ENCODE results near the gene GRM8. TPM values are rescaled to one million over a fixed set of nuclear protein-coding genes. Genes with fewer than 3 reads are reported as not detected.
A peak's percentile ranks its signal among the peaks of the same experiment; 100 is the strongest.

GRM8 gene
- total and polyA plus RNA-seq, 9 of the 15 experiments (the other 6 are each of a cell fraction or from before 2014, with no cell fraction given) = 0.13 TPM; not detected in 7

DNA sequence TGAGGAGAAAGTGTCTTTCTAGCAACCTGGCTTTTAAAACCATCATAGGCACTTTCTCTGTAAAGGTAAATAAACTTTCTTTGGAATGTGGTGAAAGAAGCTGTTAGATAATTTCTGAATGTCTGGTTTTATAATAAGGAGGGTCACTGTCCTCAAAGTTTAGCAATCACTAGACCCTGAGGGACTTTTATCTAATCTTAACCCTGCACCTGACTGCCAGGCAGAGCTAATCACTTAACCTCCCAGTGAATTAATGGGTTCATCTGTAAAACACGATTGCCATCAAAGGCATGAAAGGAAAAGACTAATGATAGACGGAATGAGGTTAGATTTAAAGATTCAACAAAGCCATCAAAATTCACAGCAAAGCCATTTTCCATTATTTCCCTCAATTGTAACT is 553.8 kb downstream of the GRM8 start (continued):
- TF ChIP-seq, protein P1, sequence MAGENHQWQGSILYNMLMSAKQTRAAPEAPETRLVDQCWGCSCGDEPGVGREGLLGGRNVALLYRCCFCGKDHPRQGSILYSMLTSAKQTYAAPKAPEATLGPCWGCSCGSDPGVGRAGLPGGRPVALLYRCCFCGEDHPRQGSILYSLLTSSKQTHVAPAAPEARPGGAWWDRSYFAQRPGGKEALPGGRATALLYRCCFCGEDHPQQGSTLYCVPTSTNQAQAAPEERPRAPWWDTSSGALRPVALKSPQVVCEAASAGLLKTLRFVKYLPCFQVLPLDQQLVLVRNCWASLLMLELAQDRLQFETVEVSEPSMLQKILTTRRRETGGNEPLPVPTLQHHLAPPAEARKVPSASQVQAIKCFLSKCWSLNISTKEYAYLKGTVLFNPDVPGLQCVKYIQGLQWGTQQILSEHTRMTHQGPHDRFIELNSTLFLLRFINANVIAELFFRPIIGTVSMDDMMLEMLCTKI (IDR thresholded peaks at IDR 0.05; ENCODE audit: partially characterized antibody) = no peak
- TF ChIP-seq, protein P2, sequence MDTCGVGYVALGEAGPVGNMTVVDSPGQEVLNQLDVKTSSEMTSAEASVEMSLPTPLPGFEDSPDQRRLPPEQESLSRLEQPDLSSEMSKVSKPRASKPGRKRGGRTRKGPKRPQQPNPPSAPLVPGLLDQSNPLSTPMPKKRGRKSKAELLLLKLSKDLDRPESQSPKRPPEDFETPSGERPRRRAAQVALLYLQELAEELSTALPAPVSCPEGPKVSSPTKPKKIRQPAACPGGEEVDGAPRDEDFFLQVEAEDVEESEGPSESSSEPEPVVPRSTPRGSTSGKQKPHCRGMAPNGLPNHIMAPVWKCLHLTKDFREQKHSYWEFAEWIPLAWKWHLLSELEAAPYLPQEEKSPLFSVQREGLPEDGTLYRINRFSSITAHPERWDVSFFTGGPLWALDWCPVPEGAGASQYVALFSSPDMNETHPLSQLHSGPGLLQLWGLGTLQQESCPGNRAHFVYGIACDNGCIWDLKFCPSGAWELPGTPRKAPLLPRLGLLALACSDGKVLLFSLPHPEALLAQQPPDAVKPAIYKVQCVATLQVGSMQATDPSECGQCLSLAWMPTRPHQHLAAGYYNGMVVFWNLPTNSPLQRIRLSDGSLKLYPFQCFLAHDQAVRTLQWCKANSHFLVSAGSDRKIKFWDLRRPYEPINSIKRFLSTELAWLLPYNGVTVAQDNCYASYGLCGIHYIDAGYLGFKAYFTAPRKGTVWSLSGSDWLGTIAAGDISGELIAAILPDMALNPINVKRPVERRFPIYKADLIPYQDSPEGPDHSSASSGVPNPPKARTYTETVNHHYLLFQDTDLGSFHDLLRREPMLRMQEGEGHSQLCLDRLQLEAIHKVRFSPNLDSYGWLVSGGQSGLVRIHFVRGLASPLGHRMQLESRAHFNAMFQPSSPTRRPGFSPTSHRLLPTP (IDR thresholded peaks at IDR 0.05; ENCODE audit: borderline replicate concordance, extremely low read depth, insufficient read length) = no peak
- no peak for TF ChIP-seq CBX3 (IDR thresholded peaks at IDR 0.05; ENCODE audit: borderline replicate concordance in 1 of 2, low read length in 2 of 2)
- peak; percentile 23; the same call in 1 of the 2 replicates for TF ChIP-seq BACH1 (tag; IDR thresholded peaks at IDR 0.05)
- TF ChIP-seq ZNF316 (IDR thresholded peaks at IDR 0.05) = no peak
- no peak; the same call in 1 of the 2 replicates for TF ChIP-seq SMARCC2 (IDR thresholded peaks at IDR 0.05; ENCODE audit: low read depth)
- TF ChIP-seq TOE1 (IDR thresholded peaks at IDR 0.05; ENCODE audit: borderline replicate concordance) = no peak
- TF ChIP-seq TOE1 (CRISPR knock-in tag; IDR thresholded peaks at IDR 0.05; ENCODE audit: borderline replicate concordance, low read depth) = no peak
- no peak for TF ChIP-seq ZNF586 (CRISPR knock-in tag; conservative IDR thresholded peaks at IDR 0.05)
- TF ChIP-seq SIN3A (IDR thresholded peaks at IDR 0.05; ENCODE audit: borderline replicate concordance in 2 of 2, control insufficient read depth in 1 of 2, low read depth in 2 of 2, low read length in 2 of 2) = no peak
- TF ChIP-seq FOS (IDR thresholded peaks at IDR 0.05; ENCODE audit: extremely low read depth, insufficient read length) = no peak
- TF ChIP-seq, protein P3, sequence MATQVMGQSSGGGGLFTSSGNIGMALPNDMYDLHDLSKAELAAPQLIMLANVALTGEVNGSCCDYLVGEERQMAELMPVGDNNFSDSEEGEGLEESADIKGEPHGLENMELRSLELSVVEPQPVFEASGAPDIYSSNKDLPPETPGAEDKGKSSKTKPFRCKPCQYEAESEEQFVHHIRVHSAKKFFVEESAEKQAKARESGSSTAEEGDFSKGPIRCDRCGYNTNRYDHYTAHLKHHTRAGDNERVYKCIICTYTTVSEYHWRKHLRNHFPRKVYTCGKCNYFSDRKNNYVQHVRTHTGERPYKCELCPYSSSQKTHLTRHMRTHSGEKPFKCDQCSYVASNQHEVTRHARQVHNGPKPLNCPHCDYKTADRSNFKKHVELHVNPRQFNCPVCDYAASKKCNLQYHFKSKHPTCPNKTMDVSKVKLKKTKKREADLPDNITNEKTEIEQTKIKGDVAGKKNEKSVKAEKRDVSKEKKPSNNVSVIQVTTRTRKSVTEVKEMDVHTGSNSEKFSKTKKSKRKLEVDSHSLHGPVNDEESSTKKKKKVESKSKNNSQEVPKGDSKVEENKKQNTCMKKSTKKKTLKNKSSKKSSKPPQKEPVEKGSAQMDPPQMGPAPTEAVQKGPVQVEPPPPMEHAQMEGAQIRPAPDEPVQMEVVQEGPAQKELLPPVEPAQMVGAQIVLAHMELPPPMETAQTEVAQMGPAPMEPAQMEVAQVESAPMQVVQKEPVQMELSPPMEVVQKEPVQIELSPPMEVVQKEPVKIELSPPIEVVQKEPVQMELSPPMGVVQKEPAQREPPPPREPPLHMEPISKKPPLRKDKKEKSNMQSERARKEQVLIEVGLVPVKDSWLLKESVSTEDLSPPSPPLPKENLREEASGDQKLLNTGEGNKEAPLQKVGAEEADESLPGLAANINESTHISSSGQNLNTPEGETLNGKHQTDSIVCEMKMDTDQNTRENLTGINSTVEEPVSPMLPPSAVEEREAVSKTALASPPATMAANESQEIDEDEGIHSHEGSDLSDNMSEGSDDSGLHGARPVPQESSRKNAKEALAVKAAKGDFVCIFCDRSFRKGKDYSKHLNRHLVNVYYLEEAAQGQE (IDR thresholded peaks at IDR 0.05; ENCODE audit: borderline replicate concordance) = no peak
- TF ChIP-seq, protein P3 (CRISPR knock-in tag; IDR thresholded peaks at IDR 0.05; ENCODE audit: low read depth) = no peak
- TF ChIP-seq ILK (tag; IDR thresholded peaks at IDR 0.05; ENCODE audit: borderline replicate concordance, low read depth) = no peak
- no peak for TF ChIP-seq TFAM (CRISPR knock-in tag; conservative IDR thresholded peaks at IDR 0.05)
- 0 out of 2 replicates have a peak, but pooled peaks have one; percentile 16 for TF ChIP-seq CTBP1 (IDR thresholded peaks at IDR 0.05; ENCODE audit: borderline replicate concordance)

Measured in K562 (cell line).